Measurements from ENCODE around the gene SORCS2.

SORCS2 gene

DNA sequence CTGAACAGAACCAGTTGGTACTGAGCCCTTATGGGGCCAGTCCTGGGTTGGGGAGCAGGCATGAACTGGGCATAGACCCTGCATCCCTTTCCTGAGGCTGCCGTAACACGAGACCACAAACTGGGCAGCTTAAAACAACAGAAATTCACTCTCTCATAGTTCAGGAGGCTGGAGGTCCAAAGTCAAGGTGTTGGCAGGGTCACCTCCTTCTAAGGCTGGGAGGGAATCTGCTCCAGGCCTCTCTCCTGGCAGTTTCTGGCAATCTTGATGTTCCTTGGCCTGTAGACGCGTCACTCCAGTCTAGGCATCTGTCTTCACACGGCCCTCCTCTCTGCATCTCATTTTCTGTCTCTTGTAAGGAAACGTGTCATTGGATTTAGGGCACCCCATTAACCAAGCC lies 19.8 kb upstream of the SORCS2 start:
- ChIA-PET POLR2A (no interaction called here), CTCF (no interaction called here)
- no peak for DNase-seq (ENCODE audit: extremely low spot score)
- TF ChIP-seq FOXA1 (IDR thresholded peaks at IDR 0.05) (no peak), SUZ12 (IDR thresholded peaks at IDR 0.05) (no peak), HDGF (IDR thresholded peaks at IDR 0.05; ENCODE audit: borderline replicate concordance) (no peak)

DNA sequence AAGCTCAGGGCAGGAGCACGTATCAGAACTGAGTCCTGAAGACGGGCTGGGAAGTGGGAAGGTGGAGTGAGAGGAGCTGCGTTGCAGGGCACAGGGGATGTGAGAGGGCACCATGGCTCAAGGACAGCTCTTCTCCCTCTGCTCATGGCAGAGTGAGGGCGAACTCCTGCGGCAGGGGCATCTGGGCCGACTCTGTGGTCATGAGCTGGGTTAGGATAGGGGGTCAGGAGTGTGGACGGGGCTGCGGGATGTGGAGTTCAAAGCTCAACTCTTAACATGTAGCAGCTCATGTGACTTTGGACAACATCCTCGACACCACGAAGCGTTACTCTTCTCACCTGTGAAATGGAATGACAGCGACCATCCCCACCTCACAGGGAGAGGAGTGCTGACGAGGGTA lies 19.4 kb upstream of the SORCS2 start:
- no peak for DNase-seq (ENCODE audit: extremely low spot score)
- ChIA-PET CTCF (no interaction called here), POLR2A (no interaction called here)
- TF ChIP-seq SUZ12 (IDR thresholded peaks at IDR 0.05) (no peak), ELF4 (IDR thresholded peaks at IDR 0.05) (no peak), SP1 (IDR thresholded peaks at IDR 0.05) (no peak), FOXK2 (IDR thresholded peaks at IDR 0.05) (no peak), LEF1 (IDR thresholded peaks at IDR 0.05; ENCODE audit: borderline replicate concordance) (no peak), BHLHE40 (IDR thresholded peaks at IDR 0.05; ENCODE audit: borderline replicate concordance) (no peak), ARNT (IDR thresholded peaks at IDR 0.05) (no peak), FOXA1 (IDR thresholded peaks at IDR 0.05) (no peak), TARDBP (IDR thresholded peaks at IDR 0.05) (no peak), CTBP1 (IDR thresholded peaks at IDR 0.05; ENCODE audit: borderline replicate concordance) (no peak), L3MBTL2 (conservative IDR thresholded peaks at IDR 0.05) (no peak), HDGF (IDR thresholded peaks at IDR 0.05; ENCODE audit: borderline replicate concordance) (no peak), NFRKB (IDR thresholded peaks at IDR 0.05) (no peak), FOXM1 (IDR thresholded peaks at IDR 0.05; ENCODE audit: borderline replicate concordance) (no peak), ZNF384 (IDR thresholded peaks at IDR 0.05) (no peak)
- TF ChIP-seq, protein P1, sequence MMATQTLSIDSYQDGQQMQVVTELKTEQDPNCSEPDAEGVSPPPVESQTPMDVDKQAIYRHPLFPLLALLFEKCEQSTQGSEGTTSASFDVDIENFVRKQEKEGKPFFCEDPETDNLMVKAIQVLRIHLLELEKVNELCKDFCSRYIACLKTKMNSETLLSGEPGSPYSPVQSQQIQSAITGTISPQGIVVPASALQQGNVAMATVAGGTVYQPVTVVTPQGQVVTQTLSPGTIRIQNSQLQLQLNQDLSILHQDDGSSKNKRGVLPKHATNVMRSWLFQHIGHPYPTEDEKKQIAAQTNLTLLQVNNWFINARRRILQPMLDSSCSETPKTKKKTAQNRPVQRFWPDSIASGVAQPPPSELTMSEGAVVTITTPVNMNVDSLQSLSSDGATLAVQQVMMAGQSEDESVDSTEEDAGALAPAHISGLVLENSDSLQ (IDR thresholded peaks at IDR 0.05), result no peak

GRCh38 chr4:7173841-7174449 lies 18.4 kb upstream of the SORCS2 start:
- TF ChIP-seq CTBP1 (IDR thresholded peaks at IDR 0.05; ENCODE audit: borderline replicate concordance) (no peak), TARDBP (IDR thresholded peaks at IDR 0.05) (no peak), ARNT (IDR thresholded peaks at IDR 0.05) (no peak), BHLHE40 (IDR thresholded peaks at IDR 0.05; ENCODE audit: borderline replicate concordance) (no peak), FOXK2 (IDR thresholded peaks at IDR 0.05) (no peak), FOXM1 (IDR thresholded peaks at IDR 0.05; ENCODE audit: borderline replicate concordance) (no peak), SUZ12 (IDR thresholded peaks at IDR 0.05) (no peak), L3MBTL2 (conservative IDR thresholded peaks at IDR 0.05) (no peak), ZNF384 (IDR thresholded peaks at IDR 0.05) (no peak), NFRKB (IDR thresholded peaks at IDR 0.05) (no peak), ELF4 (IDR thresholded peaks at IDR 0.05) (no peak)
- CTCF ChIA-PET, result no interaction called here
- POLR2A ChIA-PET, result no interaction called here
- no peak for DNase-seq (ENCODE audit: extremely low spot score)

- CTCF ChIA-PET, result no interaction called here
- TF ChIP-seq NFRKB (IDR thresholded peaks at IDR 0.05) (no peak), SUZ12 (IDR thresholded peaks at IDR 0.05) (no peak), ARNT (IDR thresholded peaks at IDR 0.05) (no peak), FOXA1 (IDR thresholded peaks at IDR 0.05) (no peak), CTBP1 (IDR thresholded peaks at IDR 0.05; ENCODE audit: borderline replicate concordance) (no peak), L3MBTL2 (conservative IDR thresholded peaks at IDR 0.05) (no peak), SP1 (IDR thresholded peaks at IDR 0.05) (no peak), HDGF (IDR thresholded peaks at IDR 0.05; ENCODE audit: borderline replicate concordance) (no peak), LEF1 (IDR thresholded peaks at IDR 0.05; ENCODE audit: borderline replicate concordance) (no peak), FOXK2 (IDR thresholded peaks at IDR 0.05) (no peak), BHLHE40 (IDR thresholded peaks at IDR 0.05; ENCODE audit: borderline replicate concordance) (no peak), FOXM1 (IDR thresholded peaks at IDR 0.05; ENCODE audit: borderline replicate concordance) (no peak), ZNF384 (IDR thresholded peaks at IDR 0.05) (no peak), ELF4 (IDR thresholded peaks at IDR 0.05) (no peak), TARDBP (IDR thresholded peaks at IDR 0.05) (no peak)
- TF ChIP-seq, protein P1 (IDR thresholded peaks at IDR 0.05), result no peak
- POLR2A ChIA-PET, result no interaction called here
- no peak for DNase-seq (ENCODE audit: extremely low spot score)
Observed at GRCh38 chr4:7179158-7179557, 13.2 kb upstream of the SORCS2 start.

DNA sequence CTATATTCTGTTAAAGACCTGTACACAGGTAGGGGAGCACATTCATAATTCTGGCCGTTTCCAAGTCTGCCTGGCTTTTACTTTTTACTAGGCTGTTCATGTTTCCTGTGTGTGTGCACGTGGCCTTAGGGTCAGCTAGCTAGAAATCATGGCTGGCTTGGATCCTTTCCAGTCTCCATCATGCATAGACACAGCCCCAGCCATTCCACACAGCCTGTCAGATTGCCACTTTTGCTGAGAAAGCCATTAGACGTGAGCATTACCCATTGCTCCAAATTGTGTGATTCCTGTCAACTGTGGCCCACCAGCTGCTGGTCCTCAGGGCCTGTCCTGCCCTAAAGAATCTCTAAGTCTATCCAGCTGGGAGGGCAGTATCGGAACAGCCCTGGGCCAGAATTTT lies 11.4 kb upstream of the SORCS2 start:
- TF ChIP-seq SUZ12 (IDR thresholded peaks at IDR 0.05), result no peak
- no peak for TF ChIP-seq ZNF384 (IDR thresholded peaks at IDR 0.05)
- no peak for TF ChIP-seq ARNT (IDR thresholded peaks at IDR 0.05)
- no peak for TF ChIP-seq NFRKB (IDR thresholded peaks at IDR 0.05)
- no peak for TF ChIP-seq SP1 (IDR thresholded peaks at IDR 0.05)
- TF ChIP-seq HDGF (IDR thresholded peaks at IDR 0.05; ENCODE audit: borderline replicate concordance), result no peak
- TF ChIP-seq ELF4 (IDR thresholded peaks at IDR 0.05), result no peak
- TF ChIP-seq FOXA1 (IDR thresholded peaks at IDR 0.05), result no peak
- TF ChIP-seq LEF1 (IDR thresholded peaks at IDR 0.05; ENCODE audit: borderline replicate concordance), result no peak
- ChIA-PET CTCF (interaction anchor here (1.4 kb wide), 1 partner anchor 13 kb away, joined by 4 read pairs; no protein-coding TSS in a partner anchor), POLR2A (no interaction called here)
- DNase-seq (ENCODE audit: extremely low spot score), result no peak

DNA sequence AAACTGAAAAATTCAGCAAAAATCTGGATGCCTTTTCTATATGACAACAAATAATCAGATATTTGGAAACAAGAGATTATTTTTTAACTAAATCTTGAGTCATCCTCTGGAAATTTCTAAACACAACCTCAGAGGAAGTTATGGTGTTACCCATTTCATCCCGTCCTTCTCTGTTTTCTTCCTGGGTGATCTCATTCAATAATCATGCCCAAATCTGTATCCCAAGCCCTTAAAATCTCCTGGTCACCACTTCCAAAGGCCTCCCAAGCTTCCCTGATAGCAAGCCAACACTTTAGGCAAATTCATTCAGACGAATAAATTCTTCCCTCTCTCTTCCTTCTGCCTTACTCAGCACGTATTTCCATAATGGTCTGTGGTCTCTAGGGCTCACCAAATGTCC lies 9.7 kb upstream of the SORCS2 start:
- no peak for DNase-seq (ENCODE audit: extremely low spot score)
- TF ChIP-seq FOXK2 (IDR thresholded peaks at IDR 0.05), result no peak
- no peak for TF ChIP-seq HDGF (IDR thresholded peaks at IDR 0.05; ENCODE audit: borderline replicate concordance)
- no peak for TF ChIP-seq LEF1 (IDR thresholded peaks at IDR 0.05; ENCODE audit: borderline replicate concordance)
- TF ChIP-seq NFRKB (IDR thresholded peaks at IDR 0.05), result no peak
- TF ChIP-seq FOXM1 (IDR thresholded peaks at IDR 0.05; ENCODE audit: borderline replicate concordance), result no peak
- TF ChIP-seq FOXA1 (IDR thresholded peaks at IDR 0.05), result no peak
- no peak for TF ChIP-seq CTBP1 (IDR thresholded peaks at IDR 0.05; ENCODE audit: borderline replicate concordance)
- no peak for TF ChIP-seq ELF4 (IDR thresholded peaks at IDR 0.05)
- TF ChIP-seq BHLHE40 (IDR thresholded peaks at IDR 0.05; ENCODE audit: borderline replicate concordance), result no peak
- TF ChIP-seq, protein P1 (IDR thresholded peaks at IDR 0.05), result no peak
- no peak for TF ChIP-seq SP1 (IDR thresholded peaks at IDR 0.05)
- no peak for TF ChIP-seq TARDBP (IDR thresholded peaks at IDR 0.05)
- TF ChIP-seq ARNT (IDR thresholded peaks at IDR 0.05), result no peak
- no peak for TF ChIP-seq ZNF384 (IDR thresholded peaks at IDR 0.05)
- no peak for TF ChIP-seq SUZ12 (IDR thresholded peaks at IDR 0.05)
- no peak for TF ChIP-seq L3MBTL2 (conservative IDR thresholded peaks at IDR 0.05)
- CTCF ChIA-PET, result interaction anchor here (0.6 kb wide), 1 partner anchor 17 kb away, joined by 3 read pairs; no protein-coding TSS in a partner anchor
- POLR2A ChIA-PET, result no interaction called here
